GM12878 (cell line): Measurements from ENCODE around the gene AKR1C4. TPM values are rescaled to one million over a fixed set of nuclear protein-coding genes. Genes with fewer than 3 reads are reported as not detected.

Experiments used
- ATAC-seq: fragments of 200-7000 bp; cut with Tn5 transposase; 3 replicates; pipeline ENCODE4 v1.9.1; 2020; ENCODE audit warnings: mild to moderate bottlenecking, moderate library complexity
- BruUV-seq: library from RNA; stranded (reverse); fragments of 400-500 nt; replicated peaks from 2 replicates; lab custom pipeline; 2021; lab: Mats Ljungman, UMichigan
- CTCF ChIA-PET: fragments of 300-600 bp; sonication (Branson Sonifier 250); formaldehyde crosslinking; extraction: SDS; loops from one replicate; lab custom pipeline; 2021; ENCODE audit warnings: inconsistent platforms; lab: Yijun Ruan, JAX
- POLR2A ChIA-PET: fragments of 350-600 bp; formaldehyde crosslinking; extraction: SDS; loops from one replicate; lab custom pipeline; 2021; ENCODE audit warnings: inconsistent platforms; lab: Charles Lee
- RAD21 ChIA-PET: fragments of 300-600 bp; sonication (Branson Sonifier 250); formaldehyde crosslinking; loops from one replicate; lab custom pipeline; 2023; ENCODE audit warnings: antibody characterized with exemption; ENCODE audit not compliant: unreplicated experiment; lab: Charles Lee
- SMC1A ChIA-PET: fragments of 300-600 bp; sonication (Branson Sonifier 250); formaldehyde crosslinking; loops from one replicate; lab custom pipeline; 2023; ENCODE audit not compliant: unreplicated experiment, uncharacterized antibody; lab: Charles Lee
- DNase-seq: peaks from one replicate; pipeline ENCODE4 v3.0.0-alpha.2; 2011; ENCODE audit warnings: low read depth, low spot score
- FAIRE-seq: peaks from 3 replicates; lab custom pipeline; 2011; peaks lifted over from hg19 to GRCh38; lab: Jason Lieb, UNC
- H2AFZ ChIP-seq: 2 replicates; pipeline ENCODE4 v1.6.0; 2011; ENCODE audit warnings: low read depth, low read length, control low read depth; ENCODE audit not compliant: control insufficient read depth
- H3K27ac ChIP-seq: 2 replicates; pipeline ENCODE4 v1.5.1; 2011; ENCODE audit warnings: control low read depth; ENCODE audit not compliant: control insufficient read depth, insufficient read depth
- H3K27me3 ChIP-seq, 2 experiments: replicated peaks in 1 of 2; 2 replicates each; pipeline versions ENCODE4 v1.6.0 to v1.6.1; 2011; ENCODE audit warnings: low read length in 1 of 2; ENCODE audit not compliant: control insufficient read depth in 2 of 2, insufficient read depth in 2 of 2
- H3K36me3 ChIP-seq, 2 experiments: 2 replicates each; pipeline ENCODE4 v1.5.1; 2011; ENCODE audit warnings: low read length in 1 of 2; ENCODE audit not compliant: control insufficient read depth in 2 of 2, insufficient read depth in 2 of 2
- H3K4me1 ChIP-seq: 2 replicates; pipeline ENCODE4 v1.6.1; 2011; ENCODE audit warnings: mild to moderate bottlenecking, low read length, moderate library complexity, mixed read lengths; ENCODE audit not compliant: control insufficient read depth, insufficient read depth
- H3K4me2 ChIP-seq: 2 replicates; pipeline ENCODE4 v1.6.0; 2011; ENCODE audit warnings: control low read depth; ENCODE audit not compliant: control insufficient read depth, insufficient read depth
- H3K4me3 ChIP-seq: fragments of 200-600 bp; sonication (generic); 2 replicates; pipeline ENCODE4 v1.5.1; 2016
- H3K79me2 ChIP-seq: 2 replicates; pipeline ENCODE4 v1.6.0; 2011; ENCODE audit warnings: low read length; ENCODE audit not compliant: control insufficient read depth, insufficient read depth
- H3K9ac ChIP-seq: 2 replicates; pipeline ENCODE4 v1.8.0; 2011; ENCODE audit warnings: low read length, control low read depth, mixed read lengths; ENCODE audit not compliant: control insufficient read depth, insufficient read depth
- H3K9me3 ChIP-seq: replicated peaks from 3 replicates; pipeline ENCODE4 v1.5.1; 2011; ENCODE audit warnings: mild to moderate bottlenecking, low read length; ENCODE audit not compliant: control insufficient read depth, insufficient read depth
- H4K20me1 ChIP-seq: 2 replicates; pipeline ENCODE4 v1.6.0; 2011; ENCODE audit not compliant: control insufficient read depth, insufficient read depth
- ASH2L ChIP-seq: fragments of 300-600, 200-600 bp; sonication (generic); IDR thresholded peaks from 2 replicates; pipeline ENCODE4 v1.6.1; 2017; ENCODE audit warnings: low read depth, mild to moderate bottlenecking, borderline replicate concordance
- ATF3 ChIP-seq: IDR thresholded peaks from 2 replicates; pipeline ENCODE4 v1.6.1; 2011; ENCODE audit warnings: low read depth, mild to moderate bottlenecking, low read length, moderate library complexity, borderline replicate concordance; ENCODE audit errors: extremely low read depth
- CHD4 ChIP-seq: fragments of 200-600 bp; sonication (generic); IDR thresholded peaks from 2 replicates; pipeline ENCODE4 v1.6.1; 2016; ENCODE audit warnings: mild to moderate bottlenecking
- CREM ChIP-seq: IDR thresholded peaks from 2 replicates; pipeline ENCODE4 v1.6.1; 2014; ENCODE audit warnings: antibody characterized with exemption, low read depth
- ETV6 ChIP-seq, 2 experiments: fragments of 450-650 bp in 1 of 2; IDR thresholded peaks in 1 of 2; conservative IDR thresholded peaks in 1 of 2; 2 replicates each; pipeline ENCODE4 v1.6.1; 2014; ENCODE audit warnings: antibody characterized with exemption in 1 of 2, borderline replicate concordance in 1 of 2, low read depth in 1 of 2, mild to moderate bottlenecking in 1 of 2, moderate library complexity in 1 of 2
- IRF5 ChIP-seq: fragments of 450-650 bp; IDR thresholded peaks from 2 replicates; pipeline ENCODE4 v1.6.1; 2017; ENCODE audit warnings: borderline replicate concordance
- NBN ChIP-seq: fragments of 450-650 bp; IDR thresholded peaks from 2 replicates; pipeline ENCODE4 v1.6.1; 2016
- NR2C2 ChIP-seq: IDR thresholded peaks from 2 replicates; pipeline ENCODE4 v1.6.1; 2011; ENCODE audit warnings: borderline replicate concordance, low read depth; ENCODE audit not compliant: control insufficient read depth, insufficient read length
- RAD21 ChIP-seq: IDR thresholded peaks from 2 replicates; pipeline ENCODE4 v1.6.1; 2011; ENCODE audit warnings: mild to moderate bottlenecking, low read depth, low read length, moderate library complexity; ENCODE audit not compliant: insufficient read depth
- RUNX3 ChIP-seq: IDR thresholded peaks from 2 replicates; pipeline ENCODE4 v1.6.1; 2012; ENCODE audit warnings: low read length, inconsistent platforms
- SREBF2 ChIP-seq: IDR thresholded peaks from 2 replicates; pipeline ENCODE4 v1.6.1; 2012; ENCODE audit warnings: mild to moderate bottlenecking, low read length
- SUPT20H ChIP-seq: IDR thresholded peaks from 2 replicates; pipeline ENCODE4 v1.6.1; 2011; ENCODE audit warnings: low read depth, mild to moderate bottlenecking, low read length, moderate library complexity, borderline replicate concordance; ENCODE audit not compliant: control insufficient read depth
- TCF3 ChIP-seq: IDR thresholded peaks from 2 replicates; pipeline ENCODE4 v1.6.1; 2012; ENCODE audit warnings: low read depth, mild to moderate bottlenecking, low read length, borderline replicate concordance; ENCODE audit not compliant: insufficient read depth
- ZSCAN29 ChIP-seq: fragments of 450-650 bp; IDR thresholded peaks from 2 replicates; pipeline ENCODE4 v1.6.1; 2017; ENCODE audit warnings: mild to moderate bottlenecking, moderate library complexity
- WGBS: methylation state at CpG from one replicate; pipeline ENCODE4 v1.1.6; 2016; ENCODE audit warnings: low lambda C conversion rate; ENCODE audit not compliant: insufficient replicate concordance, insufficient coverage; ENCODE audit errors: missing lambda C conversion rate; 5-methylcytosine and 5-hydroxymethylcytosine counted together
- in situ Hi-C: fragments of 300-500 bp; cut with MboI; formaldehyde crosslinking; loops from 9 replicates; pipeline ENCODE4 v1.14.3; 2018; ENCODE audit warnings: mixed read lengths
- intact Hi-C: fragments of 100-400 bp; cut with micrococcal nuclease; formaldehyde crosslinking; loops from one replicate; pipeline ENCODE4 v1.14.2; 2022; ENCODE audit not compliant: unreplicated experiment
- polyA plus RNA-seq, 11 experiments: library from polyadenylated mRNA; depleted of rRNA in 4 of 11; unstranded in 6 of 11; stranded (reverse) in 5 of 11; fragments of >200 nt; fragmentation: Nextera tagmentation in 4 of 11; fragmentation: Illumina TruSeq in 1 of 11; extraction: Ambion mirVana in 4 of 11; extraction: Trizol in 1 of 11; gene quantifications; 1 replicate in 1 of 11; 2 replicates in 10 of 11; pipeline versions ENCODE4 v1.2.1 to v1.2.3, GENCODE V29; 2011 to 2016; ENCODE audit warnings: inconsistent platforms in 2 of 11, missing spikeins in 2 of 11, low read depth in 1 of 11
- total RNA-seq, 4 experiments: library from RNA; depleted of rRNA in 3 of 4; stranded (reverse); fragments of >200 nt in 3 of 4; fragmentation: Illumina TruSeq in 1 of 4; extraction: Trizol in 1 of 4; gene quantifications; 2 replicates each; pipeline versions ENCODE4 v1.2.1 to v1.2.3, GENCODE V29; 2013 to 2021

Gene AKR1C4
- total and polyA plus RNA-seq, 10 of the 15 experiments (the other 5 are each of a cell fraction or from before 2014, with no cell fraction given), result 0.20 TPM; not detected in 9

GRCh38 chr10:5259952-5260578 lies 63.4 kb downstream of the AKR1C4 start:
- H3K4me1 ChIP-seq, result no peaks in the 10 kb centered on the region
- TF ChIP-seq NBN (no peak), SREBF2 (no peak), RAD21 (no peak), CREM (no peak), ETV6 (conservative IDR thresholded peaks at IDR 0.05 in 1 of 2, IDR thresholded peaks at IDR 0.05 in 1 of 2; ENCODE audit: borderline replicate concordance in 1 of 2, low read depth in 1 of 2) (no peak), NR2C2 (no peak), TCF3 (no peak), IRF5 (no peak), ASH2L (no peak), CHD4 (no peak), SUPT20H (no peak), RUNX3 (no peak), ATF3 (no peak), ZSCAN29 (no peak)
- CTCF ChIA-PET, result no interaction called here
- H3K27ac ChIP-seq, result no peak overlapping the region
- POLR2A ChIA-PET, result no interaction called here
- no peak overlapping the region for H3K9ac ChIP-seq
- RAD21 ChIA-PET, result no interaction called here
- SMC1A ChIA-PET, result no interaction called here
- in situ Hi-C loops, result no loop called here
- no peak for ATAC-seq
- H3K4me3 ChIP-seq, result no peak overlapping the region
- WGBS, result 43% methylated on average over 5 of the region's 5 CpGs
- H2AFZ ChIP-seq, result no peak overlapping the region
- intact Hi-C loops, result no loop called here
- H3K36me3 ChIP-seq, result no peaks in the 10 kb centered on the region
- no peak overlapping the region for H3K4me2 ChIP-seq
- H3K27me3 ChIP-seq, result no peaks in the 10 kb centered on the region
- BruUV-seq, result no TSS peak
- DNase-seq, result no peak
- no peak for FAIRE-seq
- no peaks in the 10 kb centered on the region for H3K79me2 ChIP-seq
- no peaks in the 10 kb centered on the region for H4K20me1 ChIP-seq
- H3K9me3 ChIP-seq, result no peaks in the 10 kb centered on the region
